HG02870 (cell line): Measurements from ENCODE around the gene ACADS.

Experiments used
- ATAC-seq: cut with Tn5 transposase; IDR thresholded peaks from one replicate; pipeline ENCODE4 v1.9.1; 2021; ENCODE audit warnings: mild to moderate bottlenecking, moderate library complexity; ENCODE audit not compliant: unreplicated experiment

Gene ACADS

GRCh38 chr12:120699553-120699952 lies 26.1 kb upstream of the ACADS start:
- no peak for ATAC-seq

- no peak for ATAC-seq
Observed at GRCh38 chr12:120700886-120701285, 24.7 kb upstream of the ACADS start.

GRCh38 chr12:120702637-120703036 lies 23.0 kb upstream of the ACADS start:
- no peak for ATAC-seq

- no peak for ATAC-seq
Observed at GRCh38 chr12:120703311-120703942, 22.2 kb upstream of the ACADS start.

DNA sequence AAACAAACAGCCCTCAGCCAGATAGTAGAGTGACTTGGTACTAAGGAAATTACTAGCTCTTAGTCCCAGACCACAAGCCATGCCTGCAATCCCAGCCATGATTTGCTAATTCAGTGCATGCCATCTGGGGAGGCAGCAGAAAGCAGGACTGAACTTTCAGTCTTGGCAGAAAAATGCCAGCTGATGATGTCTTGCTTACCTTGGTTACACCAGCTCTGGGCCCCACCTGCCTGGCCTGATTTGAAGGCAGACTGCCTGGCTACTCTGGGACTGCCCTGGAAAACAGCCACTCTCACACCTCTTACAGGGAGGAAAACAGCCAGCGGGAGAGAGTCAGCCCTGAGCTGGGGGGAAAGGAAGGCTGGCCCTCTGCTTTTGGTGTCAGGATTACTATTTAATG lies 20.0 kb upstream of the ACADS start:
- no peak for ATAC-seq

DNA sequence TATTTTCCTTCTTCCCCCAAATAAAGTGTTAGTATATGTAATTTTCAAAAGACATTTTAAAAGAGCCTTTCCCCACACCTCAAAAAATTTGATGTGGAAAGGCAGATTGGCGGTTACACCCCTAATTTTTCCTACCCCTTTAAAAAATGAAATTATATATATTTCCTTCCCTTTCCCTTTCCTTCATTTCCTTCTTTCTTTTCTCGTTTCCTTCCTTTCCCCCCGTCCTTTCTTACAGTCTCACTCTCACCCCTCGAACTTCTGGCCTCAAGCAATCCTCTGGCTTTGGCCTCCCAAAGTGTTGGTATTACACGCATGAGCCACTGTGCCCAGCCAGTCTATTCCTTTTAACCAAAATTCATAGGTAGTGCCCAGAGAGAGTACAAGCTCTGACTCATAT lies 19.6 kb upstream of the ACADS start:
- no peak for ATAC-seq

- no peak for ATAC-seq
Observed at GRCh38 chr12:120708651-120709050, 17.0 kb upstream of the ACADS start.

DNA sequence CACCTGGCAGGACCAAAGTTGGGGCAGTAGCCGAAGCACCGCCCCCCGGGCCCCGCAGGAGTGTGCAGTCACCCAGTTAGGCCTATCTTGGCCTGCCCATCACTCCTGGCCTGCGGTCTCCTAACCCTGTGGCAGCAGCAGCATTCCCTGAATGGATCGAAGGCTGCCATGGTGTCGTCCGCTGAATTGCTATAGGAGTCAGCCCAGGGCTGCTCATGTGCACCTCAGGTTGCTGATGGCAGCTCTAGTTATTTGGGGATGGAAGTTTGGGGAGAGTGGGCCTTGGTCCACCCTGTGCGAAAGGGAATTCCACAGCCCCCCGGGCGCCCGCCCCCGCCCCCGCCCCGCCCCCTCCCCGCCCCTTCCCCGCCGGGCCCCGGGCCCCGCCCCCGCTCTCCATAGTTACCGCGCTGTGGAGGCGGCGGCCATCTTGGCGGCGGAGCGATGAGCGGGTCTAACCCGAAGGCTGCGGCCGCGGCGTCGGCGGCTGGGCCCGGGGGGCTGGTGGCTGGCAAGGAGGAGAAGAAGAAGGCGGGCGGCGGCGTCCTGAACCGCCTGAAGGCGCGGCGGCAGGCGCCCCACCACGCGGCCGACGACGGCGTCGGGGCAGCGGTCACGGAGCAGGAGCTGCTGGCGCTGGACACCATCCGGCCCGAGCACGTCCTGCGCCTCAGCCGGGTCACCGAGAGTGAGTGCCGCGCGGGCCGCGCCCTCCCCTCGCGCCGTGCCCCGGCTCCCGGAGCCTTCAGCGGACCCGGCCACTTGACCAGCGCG lies 15.4 kb upstream of the ACADS start, which contains the start of gene UNC119B:
UNC119B (plus strand) TSS at position 428 of the 774 bp plus-strand sequence; CDS start at position 445, 17 bp downstream.
- ATAC-seq = peak; percentile 66

DNA sequence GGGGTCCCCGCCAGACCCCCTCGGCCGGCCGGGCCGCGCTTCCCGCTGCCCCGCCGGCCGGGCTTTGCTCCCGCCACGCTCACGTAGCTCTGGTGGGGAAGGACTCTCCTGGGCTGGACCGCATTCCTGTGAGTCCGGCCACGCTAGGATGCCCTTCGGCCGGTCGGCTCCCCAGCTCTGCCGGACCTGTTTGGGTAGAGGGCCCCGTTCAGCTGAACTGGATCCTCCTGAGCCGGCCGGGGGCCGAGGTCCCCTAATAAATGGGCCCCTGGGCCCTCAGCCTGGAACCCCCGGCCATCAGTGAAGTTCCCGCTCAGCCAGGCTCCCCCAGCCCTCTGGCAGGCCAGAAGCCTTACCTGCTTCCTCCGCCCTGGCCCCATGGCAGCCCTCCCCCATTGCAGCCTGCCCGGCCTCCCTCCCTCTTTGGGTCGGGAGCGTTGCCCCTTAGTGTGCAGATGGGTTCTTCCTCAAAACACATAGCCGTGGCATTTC lies 14.8 kb upstream of the ACADS start:
- ATAC-seq = peak; percentile 14

- no peak for ATAC-seq
Observed at GRCh38 chr12:120711411-120711810, 14.2 kb upstream of the ACADS start.

GRCh38 chr12:120712610-120713009 lies 13.0 kb upstream of the ACADS start:
- ATAC-seq = no peak

GRCh38 chr12:120713861-120714482 lies 11.7 kb upstream of the ACADS start:
- ATAC-seq = no peak

- no peak for ATAC-seq
Observed at GRCh38 chr12:120718055-120718454, 7.6 kb upstream of the ACADS start.

- ATAC-seq = no peak
Observed at GRCh38 chr12:120719072-120719471, 6.6 kb upstream of the ACADS start.

GRCh38 chr12:120719496-120720233 lies 6.0 kb upstream of the ACADS start:
- no peak for ATAC-seq

DNA sequence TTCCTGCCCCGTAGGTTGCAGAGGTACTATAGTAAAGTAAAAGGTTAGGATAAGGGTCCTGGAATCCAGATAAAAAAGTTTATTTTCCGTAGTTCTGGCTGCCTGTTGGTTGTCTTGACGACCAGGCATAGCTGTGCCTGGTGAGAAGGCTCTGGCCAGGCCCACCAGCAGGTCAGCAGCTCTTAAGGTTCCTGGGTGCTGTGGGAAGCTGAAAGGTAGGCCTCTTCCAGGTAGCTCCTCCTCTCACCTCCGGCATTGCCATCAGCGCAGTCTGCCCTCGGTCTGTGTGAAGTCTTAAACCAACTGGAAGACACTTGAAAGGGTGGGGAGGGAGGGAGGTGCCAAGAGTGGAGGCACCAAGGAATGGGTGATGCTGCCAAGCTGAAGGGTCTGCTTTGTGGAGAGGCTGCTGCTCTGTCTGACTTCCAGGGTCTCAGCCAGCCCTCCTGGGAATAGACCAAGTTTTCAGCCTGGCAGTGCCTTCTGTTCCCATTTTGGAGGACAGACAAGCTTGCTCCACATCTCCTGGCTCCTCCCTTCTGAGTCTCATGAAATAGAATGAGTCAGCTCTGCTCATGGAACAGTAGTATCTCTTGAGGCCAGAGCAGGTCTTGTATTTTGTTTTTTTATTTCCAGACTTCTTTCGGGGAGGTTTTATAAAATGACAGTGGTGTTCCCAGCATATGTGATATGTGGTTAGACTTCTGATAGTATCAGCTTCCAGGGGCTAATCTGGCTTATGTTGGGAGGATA lies 5.2 kb upstream of the ACADS start:
- no peak for ATAC-seq

GRCh38 chr12:120720987-120721801 lies 4.4 kb upstream of the ACADS start:
- no peak for ATAC-seq

GRCh38 chr12:120721866-120722265 lies 3.8 kb upstream of the ACADS start:
- no peak for ATAC-seq

GRCh38 chr12:120722784-120723183 lies 2.8 kb upstream of the ACADS start:
- ATAC-seq = no peak

DNA sequence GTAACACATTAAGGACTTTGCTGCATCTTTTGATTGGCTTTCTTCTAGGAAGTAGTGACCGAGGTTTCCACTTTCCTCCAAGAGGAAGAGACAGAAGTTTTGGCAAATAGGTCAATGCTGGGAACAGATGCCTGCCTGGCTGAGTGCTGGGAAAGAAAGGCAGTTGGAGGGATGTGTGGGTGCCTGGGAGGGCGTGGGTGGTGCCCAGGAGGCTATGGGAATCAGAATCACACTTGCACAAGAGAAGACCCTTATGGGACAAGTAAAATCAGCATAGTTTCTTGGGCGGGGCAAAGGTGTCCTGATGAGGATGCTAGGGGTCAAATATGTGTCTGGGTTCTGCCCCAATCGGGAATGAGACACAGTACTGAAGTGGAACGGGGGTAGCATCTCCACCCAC lies 906 bp upstream of the ACADS start:
- no peak for ATAC-seq
